PC-3 (cell line): ENCODE measurements around the gene ETAA1.

Experiments used
- EZH2 ChIP-seq: fragments of 300-600 bp; sonication (generic); IDR thresholded peaks from one replicate; pipeline ENCODE4 v1.6.1; 2017; ENCODE audit warnings: antibody characterized with exemption, mild to moderate bottlenecking, low read length; ENCODE audit not compliant: unreplicated experiment
- TF ChIP-seq, protein P1 (sequence below): fragments of 300-600 bp; sonication (generic); conservative IDR thresholded peaks from 2 replicates; pipeline ENCODE4 v1.5.1; 2017; ENCODE audit warnings: antibody characterized with exemption, low read depth, mild to moderate bottlenecking, low read length

DNA sequence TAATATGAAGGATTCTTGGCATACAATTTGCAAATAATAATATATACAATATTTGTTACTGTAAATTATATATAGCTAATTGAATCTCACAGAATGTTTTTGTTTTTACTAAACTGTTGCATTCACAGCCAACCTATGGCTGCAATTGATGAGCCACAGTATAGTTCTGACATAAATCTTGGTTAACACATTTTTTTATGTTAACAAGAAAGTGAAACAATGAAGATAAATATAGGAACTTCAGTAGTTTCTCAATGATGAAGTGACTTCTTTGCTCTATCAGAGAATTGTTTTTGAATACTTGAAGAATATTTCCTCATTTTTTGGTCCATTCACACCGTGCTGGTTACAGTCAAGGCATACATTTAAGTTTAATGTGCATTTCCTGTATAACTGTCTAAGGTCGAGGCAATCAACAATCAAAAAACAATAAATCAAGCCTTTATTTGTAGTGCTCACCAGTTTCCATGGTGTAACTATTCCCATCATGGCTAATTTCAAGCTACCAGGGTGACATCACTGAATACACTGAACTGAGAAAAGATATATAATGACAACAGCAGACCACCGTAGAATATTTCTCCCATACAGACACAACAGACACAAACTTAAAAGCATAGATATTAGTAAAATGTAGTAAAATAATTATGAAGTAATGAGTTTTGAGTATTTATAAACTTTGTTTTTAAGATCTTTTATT, 12.9 kb upstream of the ETAA1 start:
- TF ChIP-seq, protein P1, sequence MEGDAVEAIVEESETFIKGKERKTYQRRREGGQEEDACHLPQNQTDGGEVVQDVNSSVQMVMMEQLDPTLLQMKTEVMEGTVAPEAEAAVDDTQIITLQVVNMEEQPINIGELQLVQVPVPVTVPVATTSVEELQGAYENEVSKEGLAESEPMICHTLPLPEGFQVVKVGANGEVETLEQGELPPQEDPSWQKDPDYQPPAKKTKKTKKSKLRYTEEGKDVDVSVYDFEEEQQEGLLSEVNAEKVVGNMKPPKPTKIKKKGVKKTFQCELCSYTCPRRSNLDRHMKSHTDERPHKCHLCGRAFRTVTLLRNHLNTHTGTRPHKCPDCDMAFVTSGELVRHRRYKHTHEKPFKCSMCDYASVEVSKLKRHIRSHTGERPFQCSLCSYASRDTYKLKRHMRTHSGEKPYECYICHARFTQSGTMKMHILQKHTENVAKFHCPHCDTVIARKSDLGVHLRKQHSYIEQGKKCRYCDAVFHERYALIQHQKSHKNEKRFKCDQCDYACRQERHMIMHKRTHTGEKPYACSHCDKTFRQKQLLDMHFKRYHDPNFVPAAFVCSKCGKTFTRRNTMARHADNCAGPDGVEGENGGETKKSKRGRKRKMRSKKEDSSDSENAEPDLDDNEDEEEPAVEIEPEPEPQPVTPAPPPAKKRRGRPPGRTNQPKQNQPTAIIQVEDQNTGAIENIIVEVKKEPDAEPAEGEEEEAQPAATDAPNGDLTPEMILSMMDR = no peak
- no peak for TF ChIP-seq EZH2
